ENCODE measurements around the gene RADIL.

DNA sequence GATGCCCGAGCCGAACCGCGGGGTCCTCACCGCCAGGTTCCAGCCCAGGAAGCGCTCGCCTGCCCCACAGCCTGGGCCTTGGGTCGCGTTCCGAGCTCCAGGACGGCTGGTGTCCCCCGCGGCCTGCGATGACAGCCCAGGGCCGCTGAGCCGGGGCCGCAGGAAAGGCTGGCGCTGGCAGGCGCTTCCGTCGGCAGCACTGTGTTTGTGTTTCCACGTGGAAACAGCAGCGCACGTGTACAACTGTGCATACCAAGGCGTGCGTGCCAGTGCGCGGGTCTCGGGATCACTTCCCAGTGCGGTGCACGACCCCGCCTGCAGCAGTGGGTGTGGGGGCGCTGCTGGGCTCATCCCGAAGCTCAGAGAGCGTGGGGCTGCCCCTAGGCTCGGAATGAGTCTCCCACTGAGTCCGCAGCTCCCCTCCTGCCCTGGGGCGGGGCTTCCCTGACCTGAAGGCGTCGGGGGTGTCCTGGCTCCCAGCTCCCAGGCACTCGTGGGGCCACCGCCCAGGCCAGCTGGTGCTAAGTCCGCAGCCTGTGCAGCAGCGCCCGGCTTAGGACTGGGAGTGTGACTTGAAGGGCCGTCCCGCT lies 90.9 kb downstream of the RADIL start:
- no peak for TF ChIP-seq POLR2AphosphoS5 (IDR thresholded peaks at IDR 0.05; ENCODE audit: low read depth, low read length)
- no peak for TF ChIP-seq SIN3A (IDR thresholded peaks at IDR 0.05; ENCODE audit: borderline replicate concordance, insufficient read depth, low read length)
- TF ChIP-seq REST (IDR thresholded peaks at IDR 0.05; ENCODE audit: insufficient read depth in 1 of 2, low read depth in 2 of 2, low read length in 2 of 2): no peak
- no peak for TF ChIP-seq TAF1 (IDR thresholded peaks at IDR 0.05; ENCODE audit: borderline replicate concordance, insufficient read depth, low read length)
- no peak for TF ChIP-seq FOXP2 (optimal IDR thresholded peaks at IDR 0.05; ENCODE audit: borderline replicate concordance, extremely low read depth, extremely low read length, insufficient read depth)
